NCI-H1436 (cell line): ENCODE measurements around the gene CPA1.
"Not testable (repeated sequence)": the region's sequence is repeated elsewhere in the genome, so short reads cannot be mapped to it uniquely, and the experiment has no call there.

Source experiments
- DNase-seq: peaks from one replicate; lab custom pipeline; 2025; lab: John Stamatoyannopoulos, UW

The CPA1 gene

DNA sequence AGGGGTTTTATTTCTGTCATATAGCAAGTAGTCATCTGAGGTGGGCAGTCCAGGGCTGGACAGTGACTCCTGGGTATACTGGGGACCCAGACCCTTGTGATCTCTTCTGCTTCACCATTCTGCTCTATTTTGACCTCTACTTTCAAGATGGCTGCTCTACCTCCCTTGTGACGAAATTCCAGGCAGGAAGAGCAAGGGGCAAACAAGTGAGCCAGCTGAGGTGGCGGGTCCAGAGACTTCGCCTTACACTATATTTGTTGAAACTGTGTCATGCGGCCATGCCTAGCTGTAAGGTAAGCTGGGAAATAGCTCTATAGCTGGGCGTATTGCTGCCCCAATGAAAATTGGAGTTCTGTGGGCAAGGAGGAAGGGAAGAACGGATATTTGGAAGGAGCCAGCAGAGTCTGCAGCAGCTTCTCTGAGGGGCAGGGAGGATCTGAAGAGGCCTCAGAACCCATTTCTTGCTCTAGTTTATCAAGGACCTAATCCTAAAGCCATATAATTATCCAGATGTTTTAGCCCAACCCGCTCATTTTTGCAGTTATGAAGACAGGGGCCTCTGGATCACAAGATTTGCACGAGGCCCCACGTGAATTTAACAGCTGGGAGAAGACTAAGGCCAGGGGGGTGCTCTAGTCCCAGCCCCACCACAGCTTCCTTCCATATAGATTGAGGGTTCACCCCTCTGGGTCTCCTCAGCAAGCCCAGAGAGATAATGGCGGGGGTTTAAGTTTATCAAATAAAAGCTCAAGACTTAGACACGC is 7.7 kb upstream of the CPA1 start:
- DNase-seq, result no peak

DNA sequence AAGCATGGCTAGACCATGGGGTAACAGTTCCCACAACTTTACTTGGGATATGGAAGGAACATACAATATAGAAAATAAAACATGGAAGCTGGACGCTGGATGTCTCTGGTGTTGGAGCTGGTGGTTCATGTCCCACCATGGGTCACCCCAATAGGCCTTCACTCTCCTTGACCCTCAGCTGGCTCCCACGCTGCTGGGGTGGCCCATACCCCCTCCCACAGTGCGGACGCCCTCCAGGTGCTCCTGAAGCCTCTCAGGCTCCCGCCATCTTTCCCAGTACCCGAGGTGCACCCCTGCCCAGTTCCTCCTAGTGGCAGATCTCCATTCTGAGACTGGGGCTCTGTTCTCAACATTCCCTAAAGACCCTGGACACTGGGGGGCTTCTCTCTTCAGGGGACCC is 5.8 kb upstream of the CPA1 start:
- DNase-seq, result no peak

DNA sequence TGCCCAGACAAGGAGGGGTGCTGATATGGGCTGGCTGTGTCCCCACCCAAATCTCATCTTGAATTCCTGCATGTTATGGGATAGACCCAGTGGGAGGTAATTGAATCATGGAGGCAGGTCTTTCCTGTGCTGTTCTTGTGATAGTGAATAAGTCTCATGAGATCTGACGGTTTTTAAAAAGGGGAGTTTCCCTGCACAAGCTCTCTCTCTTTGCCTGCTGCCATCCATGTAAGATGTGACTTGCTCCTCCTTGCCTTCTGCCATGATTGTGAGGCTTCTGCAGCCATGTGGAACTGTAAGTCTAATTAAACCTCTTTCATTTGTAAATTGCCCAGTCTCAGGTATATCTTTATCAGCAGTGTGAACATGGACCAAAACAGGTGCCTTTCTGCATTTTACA is 3.8 kb upstream of the CPA1 start:
- DNase-seq, result not testable (repeated sequence)

GRCh38 chr7:130377178-130377577 is 3.1 kb upstream of the CPA1 start:
- no peak for DNase-seq

DNA sequence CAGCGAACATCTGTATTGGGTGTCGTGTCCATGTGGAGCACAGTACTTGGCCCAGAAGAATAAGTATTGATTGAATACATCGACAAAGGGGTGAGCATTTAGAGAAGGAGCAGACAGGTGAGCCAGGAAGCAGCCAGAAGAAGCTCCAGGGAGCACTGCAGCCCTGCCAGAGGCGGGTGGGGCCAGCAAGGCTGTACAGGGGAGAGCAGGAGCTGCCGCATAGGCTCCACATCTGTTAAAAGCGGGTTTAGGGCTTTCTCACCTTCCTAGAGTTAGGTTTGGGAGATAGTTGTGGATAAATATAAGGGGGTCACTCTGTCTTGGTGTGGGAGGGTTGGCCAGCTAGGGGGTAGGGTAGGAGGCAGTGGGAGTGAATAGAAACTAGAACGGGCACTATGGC is 1.3 kb upstream of the CPA1 start:
- DNase-seq, result no peak

GRCh38 chr7:130379532-130379920 is 768 bp upstream of the CPA1 start:
- DNase-seq, result no peak

GRCh38 chr7:130380861-130381455 is 664 bp downstream of the CPA1 start:
- DNase-seq, result no peak

DNA sequence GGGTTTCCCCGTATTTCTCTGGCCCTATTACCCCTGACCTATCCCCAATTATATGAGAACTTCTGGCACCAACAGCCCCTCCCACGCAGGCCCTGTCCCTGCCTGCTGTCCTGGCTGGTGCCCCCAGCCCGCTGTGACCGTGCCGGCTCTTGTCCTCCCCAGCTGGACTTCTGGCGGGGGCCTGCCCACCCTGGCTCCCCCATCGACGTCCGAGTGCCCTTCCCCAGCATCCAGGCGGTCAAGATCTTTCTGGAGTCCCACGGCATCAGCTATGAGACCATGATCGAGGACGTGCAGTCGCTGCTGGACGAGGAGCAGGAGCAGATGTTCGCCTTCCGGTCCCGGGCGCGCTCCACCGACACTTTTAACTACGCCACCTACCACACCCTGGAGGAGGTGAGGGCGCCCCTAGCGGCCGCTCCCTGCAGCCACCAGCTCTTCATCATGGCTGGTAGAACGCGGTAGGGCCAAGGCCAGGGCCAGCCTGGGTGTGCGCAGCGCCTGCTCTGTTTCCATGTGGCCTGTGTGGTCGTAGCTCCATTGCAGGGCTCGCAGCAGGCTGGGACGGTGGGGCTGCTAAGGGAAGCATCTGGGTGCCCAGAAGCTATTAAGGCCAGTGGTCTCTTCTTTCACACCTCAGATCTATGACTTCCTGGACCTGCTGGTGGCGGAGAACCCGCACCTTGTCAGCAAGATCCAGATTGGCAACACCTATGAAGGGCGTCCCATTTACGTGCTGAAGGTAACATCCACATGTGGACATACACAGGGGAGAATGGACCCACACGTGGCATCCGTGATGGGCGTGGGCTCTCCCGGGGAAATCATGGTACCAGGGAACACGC is 1.4 kb downstream of the CPA1 start:
- no peak for DNase-seq

- DNase-seq, result no peak
These were observed 3.1 kb downstream of the CPA1 start for GRCh38 chr7:130383187-130383980.

DNA sequence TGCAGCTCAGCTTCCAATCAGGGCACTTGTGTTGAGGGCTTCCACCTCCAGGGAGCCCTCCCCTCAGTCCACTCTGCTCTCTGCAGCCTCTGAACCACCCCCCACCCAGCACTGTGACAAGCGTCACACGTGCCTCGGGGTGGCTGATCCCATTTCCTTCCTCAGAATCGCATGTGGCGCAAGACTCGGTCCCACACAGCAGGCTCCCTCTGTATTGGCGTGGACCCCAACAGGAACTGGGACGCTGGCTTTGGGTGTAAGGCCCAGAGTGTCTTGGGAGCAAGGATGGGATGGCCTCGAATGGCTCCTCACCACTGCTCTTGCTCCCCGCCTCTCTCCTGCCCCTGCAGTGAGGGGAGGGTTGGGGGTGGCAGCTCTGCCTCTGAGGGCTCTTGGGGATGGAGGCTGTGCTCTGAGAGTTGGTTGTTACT is 4.1 kb downstream of the CPA1 start:
- no peak for DNase-seq

DNA sequence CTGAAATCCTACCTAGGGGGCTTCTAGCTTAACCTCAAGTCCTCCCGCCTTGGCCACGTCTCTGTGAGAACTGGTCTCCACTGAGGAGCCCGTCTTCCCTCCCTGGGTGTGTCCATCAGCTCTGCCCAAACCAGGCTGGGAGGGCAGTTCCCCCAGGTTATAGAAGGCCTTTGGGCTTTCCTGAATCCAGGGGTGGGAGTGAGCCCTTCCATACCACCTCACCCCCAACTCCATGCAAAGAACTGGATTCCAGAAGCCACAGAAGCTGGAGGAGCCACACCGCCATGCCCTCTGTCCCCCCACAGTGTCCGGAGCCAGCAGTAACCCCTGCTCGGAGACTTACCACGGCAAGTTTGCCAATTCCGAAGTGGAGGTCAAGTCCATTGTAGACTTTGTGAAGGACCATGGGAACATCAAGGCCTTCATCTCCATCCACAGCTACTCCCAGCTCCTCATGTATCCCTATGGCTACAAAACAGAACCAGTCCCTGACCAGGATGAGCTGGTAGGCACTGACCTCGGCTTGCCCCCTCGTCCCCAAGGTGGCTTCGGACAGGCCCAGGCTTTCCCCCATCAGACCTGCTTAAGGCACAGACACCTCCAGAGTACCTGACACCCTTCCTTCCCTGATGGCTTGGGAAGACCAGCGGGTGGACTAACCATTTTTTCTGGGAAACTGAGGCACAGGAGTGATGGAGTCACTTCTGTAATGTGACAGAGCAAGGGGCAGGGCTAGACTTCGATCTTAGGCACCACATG is 4.7 kb downstream of the CPA1 start:
- DNase-seq, result no peak

DNA sequence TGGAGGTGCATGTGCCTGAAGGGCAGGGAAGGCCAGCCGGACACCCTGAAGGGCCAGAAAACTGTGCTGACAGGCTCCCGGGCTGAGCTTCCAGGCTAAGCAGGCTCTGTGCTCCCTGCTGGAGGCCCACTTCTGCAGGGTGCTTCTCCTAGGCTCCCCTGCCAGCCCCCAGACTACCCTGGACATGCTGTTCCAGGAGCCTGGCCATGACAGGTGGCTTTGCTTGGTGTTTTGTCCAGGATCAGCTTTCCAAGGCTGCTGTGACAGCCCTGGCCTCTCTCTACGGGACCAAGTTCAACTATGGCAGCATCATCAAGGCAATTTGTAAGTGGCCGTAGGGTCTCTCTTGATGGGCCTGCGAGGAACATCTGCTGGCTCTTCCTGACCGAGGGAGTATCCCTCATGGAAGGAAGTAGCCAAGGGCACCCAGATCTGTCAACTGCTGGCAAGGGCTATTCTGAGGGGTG is 5.3 kb downstream of the CPA1 start:
- DNase-seq, result no peak

- DNase-seq, result no peak
These were observed 6.6 kb downstream of the CPA1 start for GRCh38 chr7:130386876-130387275.

- DNase-seq, result no peak
These were observed 7.0 kb downstream of the CPA1 start for GRCh38 chr7:130387306-130387627.

- no peak for DNase-seq
These were observed 7.5 kb downstream of the CPA1 start for GRCh38 chr7:130387628-130388403.

- DNase-seq, result no peak
These were observed 8.4 kb downstream of the CPA1 start for GRCh38 chr7:130388671-130389070.

DNA sequence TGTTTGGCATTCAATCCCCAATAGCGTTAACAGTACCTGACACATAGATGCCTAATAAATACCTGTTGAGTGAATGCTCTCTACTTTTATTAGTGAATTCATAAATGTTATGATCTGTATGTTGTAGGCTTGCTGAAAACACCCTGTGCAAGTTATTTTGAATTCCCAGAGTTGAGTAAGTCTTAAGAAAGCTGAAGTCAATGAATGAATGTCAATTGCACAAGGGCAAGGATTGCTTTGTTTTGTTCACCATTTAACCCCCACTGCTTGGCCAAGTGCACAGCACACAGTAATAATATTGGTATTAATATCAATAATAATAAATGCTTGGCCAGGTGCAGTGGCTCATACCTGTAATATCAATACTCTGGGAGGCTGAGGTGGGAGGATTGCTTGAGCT is 10.2 kb downstream of the CPA1 start:
- no peak for DNase-seq

DNA sequence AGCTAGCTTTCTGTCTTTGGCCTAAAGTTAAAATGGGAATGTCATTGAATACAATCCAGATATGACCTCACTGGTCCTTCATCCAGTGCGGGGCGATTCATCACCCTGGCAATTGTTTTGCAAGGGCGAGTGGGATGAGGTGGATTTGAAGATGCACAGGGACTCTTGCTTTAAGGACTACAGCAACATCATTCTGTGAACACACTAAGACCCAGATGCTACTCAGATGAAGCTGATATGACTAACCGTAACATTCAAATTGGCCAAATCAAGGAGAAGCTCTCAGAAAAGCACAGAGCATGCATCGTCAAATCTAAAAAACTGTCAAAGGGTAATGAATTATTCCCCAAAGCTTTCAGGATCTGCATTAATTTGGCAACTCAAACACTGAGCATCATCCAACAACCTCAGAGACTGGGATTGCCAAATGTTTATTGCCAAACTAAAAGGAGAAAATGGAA is 12.8 kb downstream of the CPA1 start:
- no peak for DNase-seq

GRCh38 chr7:130393841-130394411 is 13.6 kb downstream of the CPA1 start:
- no peak for DNase-seq
